K562 (cell line): ENCODE measurements around the gene UNC45B. TPM values are rescaled to one million over a fixed set of nuclear protein-coding genes. Genes with fewer than 3 reads are reported as not detected.
A peak's percentile ranks its signal among the peaks of the same experiment; 100 is the strongest.

Source experiments
- ATAC-seq: fragments of 200-7000 bp; cut with Tn5 transposase; 3 replicates; pipeline ENCODE4 v1.9.1; 2020; ENCODE audit warnings: moderate library complexity
- BruUV-seq: library from RNA; stranded (reverse); fragments of 400-500 nt; replicated peaks from 2 replicates; lab custom pipeline; 2021; lab: Mats Ljungman, UMichigan
- CTCF ChIA-PET: fragments of 300-600 bp; formaldehyde crosslinking; extraction: SDS; loops from one replicate; lab custom pipeline; 2021; ENCODE audit warnings: low intra/inter-chr PET ratio; lab: Yijun Ruan, JAX
- POLR2A ChIA-PET: fragments of 300-600, 350-650 bp; sonication (Branson Sonifier 250); formaldehyde crosslinking; extraction: SDS; loops from one replicate; lab custom pipeline; 2021; ENCODE audit warnings: antibody characterized with exemption, inconsistent platforms; lab: Yijun Ruan, JAX
- DNase-seq, 4 experiments: peaks; one replicate each; pipeline versions ENCODE4 v3.0.0 to v3.0.0-alpha.2; 2011 to 2018; ENCODE audit warnings: low spot score in 3 of 4, mixed read lengths in 3 of 4; ENCODE audit errors: extremely low read depth in 1 of 4
- FAIRE-seq: peaks from 2 replicates; lab custom pipeline; 2011; peaks lifted over from hg19 to GRCh38; lab: Jason Lieb, UNC
- H2AFZ ChIP-seq: 2 replicates; pipeline ENCODE4 v1.6.0; 2011; ENCODE audit warnings: low read depth, low read length, control low read depth, inconsistent platforms
- H3K27ac ChIP-seq: fragments of 200-600 bp; 3 replicates; pipeline ENCODE4 v1.8.0; 2011; ENCODE audit warnings: low read depth, mild to moderate bottlenecking, control low read depth, inconsistent platforms, low read length, moderate library complexity, mixed read lengths; ENCODE audit errors: extremely low read depth
- H3K27me3 ChIP-seq, 2 experiments: fragments of 300-600 bp in 1 of 2; 2 replicates in 1 of 2; 3 replicates in 1 of 2; pipeline versions ENCODE4 v1.6.0 to v1.8.0; 2011; ENCODE audit warnings: inconsistent platforms in 2 of 2, low read length in 2 of 2, mild to moderate bottlenecking in 1 of 2, mixed read lengths in 1 of 2, moderate library complexity in 1 of 2; ENCODE audit not compliant: control insufficient read depth in 2 of 2, insufficient read depth in 2 of 2
- H3K36me3 ChIP-seq: fragments of 300-600 bp; 3 replicates; pipeline ENCODE4 v1.8.0; 2011; ENCODE audit warnings: mild to moderate bottlenecking, low read length, inconsistent platforms; ENCODE audit not compliant: control insufficient read depth, insufficient read depth
- H3K4me1 ChIP-seq, 2 experiments: fragments of 200-600 bp in 1 of 2; replicated peaks in 1 of 2; 2 replicates in 1 of 2; 3 replicates in 1 of 2; pipeline versions ENCODE4 v1.5.1 to v1.8.0; 2011; ENCODE audit warnings: inconsistent platforms in 2 of 2, low read length in 2 of 2, mild to moderate bottlenecking in 1 of 2, mixed read lengths in 1 of 2, moderate library complexity in 1 of 2; ENCODE audit not compliant: control insufficient read depth in 2 of 2, insufficient read depth in 2 of 2
- H3K4me2 ChIP-seq: 2 replicates; pipeline ENCODE4 v1.6.1; 2011; ENCODE audit warnings: low read length, control low read depth, inconsistent platforms, mixed read lengths; ENCODE audit not compliant: insufficient read depth
- H3K4me3 ChIP-seq: fragments of 200-600 bp; sonication (generic), shearing (Covaris generic); 2 replicates; pipeline ENCODE4 v1.5.1; 2016; ENCODE audit warnings: control low read depth, inconsistent platforms
- H3K79me2 ChIP-seq: fragments of 200-600 bp; 3 replicates; pipeline ENCODE4 v1.8.0; 2011; ENCODE audit warnings: low read length, inconsistent platforms; ENCODE audit not compliant: control insufficient read depth, insufficient read depth
- H3K9ac ChIP-seq, 2 experiments: 2 replicates each; pipeline versions ENCODE4 v1.6.0 to v1.6.1; 2011; ENCODE audit warnings: low read depth in 2 of 2, low read length in 2 of 2, control low read depth in 1 of 2, inconsistent platforms in 1 of 2, mild to moderate bottlenecking in 1 of 2, mixed read lengths in 1 of 2; ENCODE audit not compliant: insufficient read depth in 1 of 2
- H3K9me1 ChIP-seq: one replicate; pipeline ENCODE4 v1.6.0; 2011; ENCODE audit warnings: inconsistent platforms, mild to moderate bottlenecking, low read length, moderate library complexity; ENCODE audit not compliant: control insufficient read depth, insufficient read depth
- H3K9me3 ChIP-seq: replicated peaks from 2 replicates; pipeline ENCODE4 v1.5.1; 2011; ENCODE audit warnings: low read depth, low read length, inconsistent platforms; ENCODE audit not compliant: control insufficient read depth, insufficient read depth
- H4K20me1 ChIP-seq: replicated peaks from 2 replicates; pipeline ENCODE4 v1.6.1; 2011; ENCODE audit warnings: low read length, inconsistent platforms, mixed read lengths; ENCODE audit not compliant: control insufficient read depth, insufficient read depth
- ESRRA ChIP-seq: fragments of 450-650 bp; IDR thresholded peaks from 2 replicates; pipeline ENCODE4 v1.6.1; 2014; ENCODE audit warnings: low read depth, mild to moderate bottlenecking, moderate library complexity, borderline replicate concordance
- NONO ChIP-seq, 2 experiments: fragments of 200-400 bp in 1 of 2; fragments of 450-650 bp in 1 of 2; formaldehyde crosslinking in 1 of 2; IDR thresholded peaks; 2 replicates each; pipeline ENCODE4 v1.6.1; 2017; ENCODE audit warnings: low read depth in 2 of 2, mild to moderate bottlenecking in 2 of 2, moderate library complexity in 2 of 2, low read length in 1 of 2
- POLR3A ChIP-seq: IDR thresholded peaks from 2 replicates; pipeline ENCODE4 v1.6.1; 2011; ENCODE audit warnings: borderline replicate concordance, mild to moderate bottlenecking, moderate library complexity; ENCODE audit not compliant: insufficient read length, insufficient read depth; ENCODE audit errors: extremely low read depth
- RBM14 ChIP-seq: fragments of 200-400 bp; formaldehyde crosslinking; IDR thresholded peaks from 2 replicates; pipeline ENCODE4 v1.6.1; 2018; ENCODE audit warnings: low read depth, mild to moderate bottlenecking, low read length, moderate library complexity, borderline replicate concordance; ENCODE audit not compliant: insufficient read depth
- SUPT5H ChIP-seq: fragments of 450-650 bp; IDR thresholded peaks from 2 replicates; pipeline ENCODE4 v1.6.1; 2016
- ZNF24 ChIP-seq: fragments of 450-650 bp; IDR thresholded peaks from 2 replicates; pipeline ENCODE4 v1.6.1; 2016
- ZNF57 ChIP-seq: fragments of 450-650 bp; formaldehyde crosslinking; IDR thresholded peaks from 2 replicates; pipeline ENCODE4 v1.4.0; 2020; ENCODE audit warnings: mild to moderate bottlenecking, moderate library complexity
- ZNF785 ChIP-seq: fragments of 250-450 bp; sonication (Bioruptor Pico); IDR thresholded peaks from 2 replicates; pipeline ENCODE4 v1.4.0; 2020; ENCODE audit warnings: mild to moderate bottlenecking
- ZSCAN32 ChIP-seq: fragments of 450-650 bp; formaldehyde crosslinking; IDR thresholded peaks from 2 replicates; pipeline ENCODE4 v1.4.0; 2020; ENCODE audit warnings: mild to moderate bottlenecking, moderate library complexity
- WGBS: fragments of 100-300 bp; shearing (Covaris generic); methylation state at CpG from one replicate; pipeline ENCODE4 v1.1.6; 2016; ENCODE audit warnings: low coverage, mixed read lengths; ENCODE audit not compliant: insufficient coverage; ENCODE audit errors: missing lambda C conversion rate; 5-methylcytosine and 5-hydroxymethylcytosine counted together
- in situ Hi-C: fragments of 300-500 bp; cut with MboI; formaldehyde crosslinking; loops from 4 replicates; pipeline ENCODE4 v1.15.0; 2018; ENCODE audit warnings: inconsistent platforms, mixed read lengths
- intact Hi-C: fragments of 100-400 bp; cut with micrococcal nuclease; formaldehyde crosslinking; loops from 2 replicates; pipeline ENCODE4 v1.14.2; 2022
- polyA plus RNA-seq, 8 experiments: library from polyadenylated mRNA; depleted of rRNA in 4 of 8; stranded (reverse) in 5 of 8; unstranded in 3 of 8; fragments of >200 nt; fragmentation: Nextera tagmentation in 2 of 8; fragmentation: Illumina TruSeq in 1 of 8; extraction: Ambion mirVana in 2 of 8; extraction: Trizol in 1 of 8; gene quantifications; 2 replicates each; pipeline versions ENCODE4 v1.2.1 to v1.2.3, GENCODE V29; 2011 to 2014; ENCODE audit warnings: inconsistent platforms in 1 of 8, missing spikeins in 1 of 8
- total RNA-seq, 7 experiments: library from RNA; depleted of rRNA in 6 of 7; stranded (reverse); fragments of >200 nt in 6 of 7; fragmentation: Illumina TruSeq in 2 of 7; extraction: Trizol in 2 of 7; gene quantifications; 2 replicates each; pipeline versions ENCODE4 v1.2.1 to v1.2.3, GENCODE V29; 2011 to 2021; ENCODE audit warnings: low replicate concordance in 1 of 7
- TF ChIP-seq, protein P1 (sequence below), 2 experiments: fragments of 200-800 bp in 1 of 2; sonication (Bioruptor generic) in 1 of 2; sonication (generic) in 1 of 2; formaldehyde crosslinking in 1 of 2; IDR thresholded peaks in 1 of 2; conservative IDR thresholded peaks in 1 of 2; 2 replicates each; pipeline versions ENCODE4 v1.5.0 to v1.6.1; 2016 to 2020; ENCODE audit warnings: missing compliant biosample characterization in 1 of 2, missing genetic modification characterization in 1 of 2, missing genetic modification reagents in 1 of 2

The UNC45B gene
- total and polyA plus RNA-seq, 9 of the 15 experiments (the other 6 are each of a cell fraction or from before 2014, with no cell fraction given) = not detected

DNA sequence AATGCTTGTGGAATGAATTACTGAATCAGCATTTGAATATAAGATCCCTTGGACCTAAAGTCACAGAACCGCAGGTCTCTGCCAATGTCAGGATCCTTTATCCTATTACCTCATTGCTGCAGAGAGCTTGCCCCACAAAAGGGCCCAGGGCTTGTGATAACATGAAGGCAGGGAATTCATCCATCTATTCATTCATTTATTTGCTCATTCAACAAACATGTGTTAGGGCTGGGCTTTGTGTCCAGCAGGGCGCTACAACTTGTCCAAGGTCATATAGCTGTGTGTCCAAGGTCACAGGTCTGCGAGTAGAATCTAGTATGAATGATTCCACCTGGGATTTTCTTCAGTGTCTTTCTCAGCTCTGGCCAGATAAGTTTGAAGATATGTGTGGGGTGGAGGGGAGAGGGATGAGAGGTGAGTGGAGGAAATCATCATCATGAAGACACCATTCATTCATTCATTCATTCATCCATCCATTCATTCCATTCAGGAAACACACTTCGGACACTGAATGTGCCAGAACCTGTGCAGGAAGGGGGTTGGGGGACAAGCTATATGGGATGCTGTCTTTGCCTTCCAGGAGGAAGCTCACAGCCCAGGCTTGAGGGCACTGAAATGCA lies 1.3 kb upstream of the UNC45B start:
- in situ Hi-C loops = loop anchor here (10.0 kb wide), 1 partner anchor 598 kb away; no protein-coding TSS in a partner anchor

More for the DNA sequence above, 1.3 kb upstream of the UNC45B start:
- Histone ChIP-seq H3K36me3 (no peaks in the 10 kb centered on the region), H3K4me1 (peaks cover 0 to 9% of the 10 kb centered on the region in 2 experiments; a peak in 3 of 5 replicates), H3K9me1 (no peaks in the 10 kb centered on the region), H4K20me1 (0 out of 2 replicates have a peak, but pooled peaks cover 3% of the 10 kb centered on the region), H3K27me3 (peaks cover 25 to 33% of the 10 kb centered on the region in 2 experiments), H3K4me2 (no peak overlapping the region), H3K9ac (no peak overlapping the region), H3K4me3 (no peak overlapping the region), H3K9me3 (no peaks in the 10 kb centered on the region), H2AFZ (no peak overlapping the region), H3K79me2 (peaks cover 9% of the 10 kb centered on the region), H3K27ac (no peak overlapping the region)
- no TSS peak for BruUV-seq
- DNase-seq = no peak
- ChIA-PET CTCF (no interaction called here), POLR2A (no interaction called here)
- FAIRE-seq = no peak
- intact Hi-C loops = loop anchor here (10.0 kb wide), 1 partner anchor 388 kb away; the partner anchor contains the start of gene SLFN12L
- 22% methylated on average over 4 of the region's 4 CpGs for WGBS
- no peak for ATAC-seq
- TF ChIP-seq, protein P1, sequence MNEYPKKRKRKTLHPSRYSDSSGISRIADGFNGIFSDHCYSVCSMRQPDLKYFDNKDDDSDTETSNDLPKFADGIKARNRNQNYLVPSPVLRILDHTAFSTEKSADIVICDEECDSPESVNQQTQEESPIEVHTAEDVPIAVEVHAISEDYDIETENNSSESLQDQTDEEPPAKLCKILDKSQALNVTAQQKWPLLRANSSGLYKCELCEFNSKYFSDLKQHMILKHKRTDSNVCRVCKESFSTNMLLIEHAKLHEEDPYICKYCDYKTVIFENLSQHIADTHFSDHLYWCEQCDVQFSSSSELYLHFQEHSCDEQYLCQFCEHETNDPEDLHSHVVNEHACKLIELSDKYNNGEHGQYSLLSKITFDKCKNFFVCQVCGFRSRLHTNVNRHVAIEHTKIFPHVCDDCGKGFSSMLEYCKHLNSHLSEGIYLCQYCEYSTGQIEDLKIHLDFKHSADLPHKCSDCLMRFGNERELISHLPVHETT (CRISPR knock-in tag; conservative IDR thresholded peaks at IDR 0.05 in 1 of 2, IDR thresholded peaks at IDR 0.05 in 1 of 2) = no peak
- TF ChIP-seq ZNF24 (peak; percentile 62; the same call in 1 of the 2 replicates), ZSCAN32 (CRISPR knock-in tag) (no peak), POLR3A (no peak), ESRRA (peak; percentile 46; the same call in 1 of the 2 replicates), SUPT5H (no peak), RBM14 (no peak), ZNF785 (CRISPR knock-in tag) (no peak), NONO (IDR thresholded peaks at IDR 0.05; ENCODE audit: low read depth in 2 of 2, low read length in 1 of 2) (no peak), ZNF57 (CRISPR knock-in tag) (no peak)
